Measurements from ENCODE around the gene CALD1.

- TF ChIP-seq CTCF (IDR thresholded peaks at IDR 0.05): no peak
- TF ChIP-seq POLR2AphosphoS5 (IDR thresholded peaks at IDR 0.05): no peak
Measured at GRCh38 chr7:134908289-134908688, 128.9 kb downstream of the CALD1 start.

Measured in prostate gland (tissue), 2 donors.